OCI-LY3 (cell line): ENCODE measurements around the gene PDK2.

Source experiments
- EZH2phosphoT487 ChIP-seq: fragments of 200-600 bp; shearing (Covaris generic); IDR thresholded peaks from 2 replicates; pipeline ENCODE4 v1.6.1; 2018; ENCODE audit warnings: antibody characterized with exemption, mixed run types, low read depth
- TF ChIP-seq, protein P1 (sequence below): fragments of 200-600, 300-600 bp; sonication (generic); IDR thresholded peaks from 2 replicates; pipeline ENCODE4 v1.5.1; 2014; ENCODE audit warnings: antibody characterized with exemption, low read length, low read depth

DNA sequence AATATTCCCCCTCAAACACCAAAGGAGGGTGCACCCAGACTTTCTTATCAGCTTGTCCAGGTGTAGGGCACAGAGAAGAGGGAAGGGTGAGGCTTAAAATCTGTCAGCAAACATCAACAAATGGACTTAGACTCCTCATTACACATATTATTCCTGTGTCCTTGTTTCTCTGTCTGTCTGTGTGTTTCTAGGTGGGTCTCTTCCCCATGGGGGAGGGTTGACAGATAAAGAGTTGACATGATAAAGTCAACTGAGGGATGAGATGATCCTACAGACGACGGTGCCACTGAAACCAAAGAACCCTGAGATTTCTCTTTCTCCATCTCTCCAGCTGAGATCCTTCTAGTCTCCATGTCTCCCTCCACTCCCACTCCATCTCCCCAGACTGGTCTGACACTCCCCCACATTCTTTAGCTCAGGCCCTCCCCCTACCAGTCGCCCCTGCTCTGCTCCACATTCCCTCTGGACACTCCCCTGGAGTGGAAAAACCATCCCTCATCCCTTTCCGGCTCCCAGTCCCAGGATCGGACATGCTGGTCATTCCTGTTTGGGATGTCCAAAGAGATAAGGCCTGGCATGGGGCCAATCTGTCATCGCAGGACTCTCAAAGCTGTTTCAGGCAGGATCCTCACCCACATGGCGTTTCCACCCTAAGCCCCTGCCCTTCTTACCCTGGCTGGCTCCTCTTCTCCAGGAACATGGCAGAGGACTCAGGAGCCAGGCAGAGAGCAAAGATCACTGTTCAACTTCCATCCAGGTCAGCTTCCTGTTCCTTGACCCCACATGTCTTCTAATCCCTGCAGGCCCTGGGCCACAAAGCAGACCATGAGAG lies 42.1 kb upstream of the PDK2 start:
- TF ChIP-seq, protein P1, sequence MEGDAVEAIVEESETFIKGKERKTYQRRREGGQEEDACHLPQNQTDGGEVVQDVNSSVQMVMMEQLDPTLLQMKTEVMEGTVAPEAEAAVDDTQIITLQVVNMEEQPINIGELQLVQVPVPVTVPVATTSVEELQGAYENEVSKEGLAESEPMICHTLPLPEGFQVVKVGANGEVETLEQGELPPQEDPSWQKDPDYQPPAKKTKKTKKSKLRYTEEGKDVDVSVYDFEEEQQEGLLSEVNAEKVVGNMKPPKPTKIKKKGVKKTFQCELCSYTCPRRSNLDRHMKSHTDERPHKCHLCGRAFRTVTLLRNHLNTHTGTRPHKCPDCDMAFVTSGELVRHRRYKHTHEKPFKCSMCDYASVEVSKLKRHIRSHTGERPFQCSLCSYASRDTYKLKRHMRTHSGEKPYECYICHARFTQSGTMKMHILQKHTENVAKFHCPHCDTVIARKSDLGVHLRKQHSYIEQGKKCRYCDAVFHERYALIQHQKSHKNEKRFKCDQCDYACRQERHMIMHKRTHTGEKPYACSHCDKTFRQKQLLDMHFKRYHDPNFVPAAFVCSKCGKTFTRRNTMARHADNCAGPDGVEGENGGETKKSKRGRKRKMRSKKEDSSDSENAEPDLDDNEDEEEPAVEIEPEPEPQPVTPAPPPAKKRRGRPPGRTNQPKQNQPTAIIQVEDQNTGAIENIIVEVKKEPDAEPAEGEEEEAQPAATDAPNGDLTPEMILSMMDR = no peak
- no peak for TF ChIP-seq EZH2phosphoT487
